ENCODE results near the gene OSGEPL1.
A peak's percentile ranks its signal among the peaks of the same experiment; 100 is the strongest.
"Not testable (repeated sequence)": the region's sequence is repeated elsewhere in the genome, so short reads cannot be mapped to it uniquely, and the experiment has no call there.

OSGEPL1 gene, protein sequence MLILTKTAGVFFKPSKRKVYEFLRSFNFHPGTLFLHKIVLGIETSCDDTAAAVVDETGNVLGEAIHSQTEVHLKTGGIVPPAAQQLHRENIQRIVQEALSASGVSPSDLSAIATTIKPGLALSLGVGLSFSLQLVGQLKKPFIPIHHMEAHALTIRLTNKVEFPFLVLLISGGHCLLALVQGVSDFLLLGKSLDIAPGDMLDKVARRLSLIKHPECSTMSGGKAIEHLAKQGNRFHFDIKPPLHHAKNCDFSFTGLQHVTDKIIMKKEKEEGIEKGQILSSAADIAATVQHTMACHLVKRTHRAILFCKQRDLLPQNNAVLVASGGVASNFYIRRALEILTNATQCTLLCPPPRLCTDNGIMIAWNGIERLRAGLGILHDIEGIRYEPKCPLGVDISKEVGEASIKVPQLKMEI

DNA sequence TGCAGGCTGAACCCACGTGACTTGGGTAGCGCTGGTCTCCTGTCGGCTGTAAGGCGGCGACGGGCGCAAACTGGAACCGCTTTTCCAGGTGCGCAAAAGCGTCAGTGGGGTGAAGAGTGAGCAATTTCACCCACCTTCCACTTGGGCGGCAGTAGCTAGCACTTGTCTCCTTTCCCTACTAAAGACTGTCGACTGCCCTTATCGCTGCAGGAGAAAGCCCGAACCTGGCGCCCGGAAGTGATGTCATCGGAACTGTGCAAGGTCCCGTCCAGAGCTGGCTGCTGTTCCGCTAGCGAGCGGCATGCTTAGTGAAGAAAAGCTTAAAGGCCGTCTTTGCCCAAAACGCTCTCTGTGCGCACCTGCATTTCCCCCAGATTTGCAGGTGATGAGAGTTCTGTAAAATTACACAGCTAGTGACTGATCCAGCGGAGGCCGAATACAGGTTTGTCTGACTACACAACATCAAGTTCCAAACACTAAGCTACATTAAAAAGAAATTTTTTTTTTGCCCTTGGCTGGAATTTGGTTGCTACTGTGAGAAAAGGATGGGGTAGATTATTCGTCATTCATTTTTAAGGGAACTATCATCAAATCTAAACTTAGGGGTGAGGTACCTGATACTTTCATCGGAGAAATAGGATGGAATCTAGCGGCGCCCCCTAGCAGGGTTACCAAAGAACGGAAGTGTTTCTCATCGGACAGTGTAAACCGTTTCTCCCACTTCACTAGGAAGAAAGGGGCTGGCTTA lies at the start of gene OSGEPL1:
Gene OSGEPL1, minus strand, starts transcription at position 242 of the 748 bp plus-strand sequence. CDS start 1,152 bp downstream, outside the sequence.
- peak; percentile 67 to 82 for DNase-seq

DNA sequence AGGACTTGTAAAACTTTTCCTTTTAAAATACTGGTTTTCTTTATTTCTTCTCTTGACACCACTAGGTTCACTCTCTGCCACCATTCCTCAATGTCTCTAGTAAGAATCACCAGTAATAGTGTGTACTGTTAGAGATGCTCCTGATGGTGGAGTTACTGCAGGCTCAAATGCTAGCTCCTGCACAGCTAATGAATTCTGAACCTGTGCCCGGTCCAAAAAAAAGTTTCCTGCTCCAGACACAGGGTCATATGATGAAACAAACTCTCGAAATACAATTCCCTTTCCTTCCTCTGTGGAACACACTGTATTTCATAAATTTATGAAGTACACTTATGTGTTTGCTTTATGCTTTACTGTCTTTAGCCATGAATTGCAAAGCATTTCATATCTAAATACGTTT lies 40.8 kb upstream of the OSGEPL1 start:
- DNase-seq = no peak

DNA sequence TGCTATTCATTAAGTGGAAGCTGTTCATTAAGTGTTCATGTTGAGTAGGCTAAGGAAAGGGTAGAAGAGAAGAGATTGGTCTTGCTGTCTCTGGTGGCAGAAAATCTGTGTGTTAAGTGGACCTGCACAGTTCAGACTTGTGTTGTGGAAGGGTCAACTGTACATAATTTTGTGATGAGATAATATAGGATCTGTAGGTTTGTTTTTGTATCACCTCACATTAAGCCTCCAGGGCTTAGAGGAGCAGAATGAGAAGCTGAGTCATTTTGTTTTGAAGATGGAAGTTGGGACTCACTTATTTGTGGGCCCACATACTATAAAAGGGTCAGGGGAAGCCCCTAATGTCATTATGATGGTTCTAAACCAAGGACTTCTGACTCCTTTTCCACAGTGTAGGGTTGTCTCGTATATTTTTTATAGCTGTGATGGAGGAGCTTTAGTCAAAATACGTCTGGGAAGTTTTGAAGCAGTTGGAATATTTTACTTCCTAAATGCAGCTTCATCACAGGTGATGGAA lies 39.9 kb upstream of the OSGEPL1 start:
- no peak for DNase-seq

DNA sequence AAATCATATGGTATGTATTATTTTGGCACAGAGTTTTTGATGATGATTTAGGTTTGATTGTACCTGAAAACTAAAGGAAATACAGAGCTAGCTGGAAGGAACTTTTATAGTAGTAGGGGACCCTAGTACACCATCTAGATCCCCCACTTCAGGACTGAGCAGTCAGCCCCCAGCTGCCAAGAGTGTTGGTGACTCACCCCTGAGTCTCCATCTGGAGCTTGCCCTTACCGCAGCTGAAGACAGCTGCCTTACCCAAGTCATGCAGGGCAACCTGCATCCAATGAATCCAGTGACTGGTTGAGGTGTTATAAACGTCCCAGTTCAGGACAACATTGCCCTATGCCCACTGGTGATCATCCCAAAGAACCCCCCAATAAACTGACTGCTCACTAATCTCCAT lies 36.9 kb upstream of the OSGEPL1 start:
- DNase-seq = no peak

DNA sequence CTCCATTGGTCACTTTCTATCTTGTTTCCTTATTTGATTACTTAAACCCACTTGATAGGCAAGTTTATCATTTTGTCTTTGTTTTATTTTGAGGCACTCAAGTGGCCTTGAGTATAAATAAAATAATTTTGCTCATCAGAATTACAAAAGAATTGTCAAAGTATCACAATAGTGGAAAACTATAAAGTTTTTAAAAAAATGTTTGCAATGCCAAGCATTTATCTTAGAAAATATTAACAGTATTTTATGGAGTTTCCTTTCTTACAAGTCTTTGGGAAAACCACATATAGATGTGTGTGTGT lies 36.4 kb upstream of the OSGEPL1 start:
- no peak for DNase-seq

DNA sequence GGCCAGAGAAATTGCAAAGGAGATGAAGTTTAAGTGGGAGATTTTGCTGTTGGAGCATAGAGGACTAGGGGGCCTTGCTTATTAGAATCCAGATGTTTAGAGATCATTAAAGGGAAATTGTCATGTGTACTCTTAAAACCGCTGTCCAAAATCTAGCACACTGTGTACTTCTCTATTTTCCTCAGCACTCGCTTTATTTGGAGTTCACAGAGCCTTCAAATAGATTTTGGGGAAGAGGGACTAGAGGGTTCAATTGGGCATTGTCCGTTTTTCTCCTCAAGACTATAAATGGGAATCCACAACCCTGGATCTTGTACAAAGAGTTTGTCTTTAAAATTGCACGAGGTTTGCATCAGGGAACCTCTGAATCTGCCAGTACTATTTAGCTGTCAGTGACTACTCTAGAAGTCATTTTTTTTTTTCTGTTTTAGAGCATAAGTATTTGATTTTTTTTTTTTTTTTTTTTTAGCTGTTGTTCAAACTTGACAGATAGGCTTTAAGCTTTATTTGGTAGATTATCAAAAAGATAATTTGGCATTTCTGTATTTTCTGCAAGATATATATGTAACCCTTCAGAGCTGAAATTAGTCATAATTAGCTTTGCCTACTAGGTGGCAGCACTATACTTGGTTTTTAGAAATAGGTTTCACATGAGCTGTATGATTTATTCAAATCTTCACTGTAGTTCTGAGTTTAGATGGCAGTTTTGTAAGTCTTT lies 35.9 kb upstream of the OSGEPL1 start:
- no peak for DNase-seq

DNA sequence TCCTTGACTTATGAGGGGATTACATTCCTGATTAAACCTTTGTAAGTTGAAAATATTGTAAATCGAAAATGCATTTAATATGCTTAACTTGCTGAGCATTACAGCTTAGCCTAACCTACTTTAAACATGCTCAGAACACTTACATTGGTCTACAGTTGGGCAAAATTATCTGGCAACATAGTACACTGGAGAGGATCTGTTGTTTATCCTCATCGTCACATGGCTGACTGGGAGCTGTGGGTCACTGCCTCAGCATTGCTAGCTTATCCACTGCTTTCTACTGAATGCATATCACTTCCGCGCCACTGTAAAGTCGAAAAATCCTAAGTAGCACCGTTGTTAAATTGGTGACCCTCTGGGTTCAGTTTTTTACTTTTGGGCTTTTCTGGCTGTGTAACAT lies 35.3 kb upstream of the OSGEPL1 start:
- DNase-seq = no peak

DNA sequence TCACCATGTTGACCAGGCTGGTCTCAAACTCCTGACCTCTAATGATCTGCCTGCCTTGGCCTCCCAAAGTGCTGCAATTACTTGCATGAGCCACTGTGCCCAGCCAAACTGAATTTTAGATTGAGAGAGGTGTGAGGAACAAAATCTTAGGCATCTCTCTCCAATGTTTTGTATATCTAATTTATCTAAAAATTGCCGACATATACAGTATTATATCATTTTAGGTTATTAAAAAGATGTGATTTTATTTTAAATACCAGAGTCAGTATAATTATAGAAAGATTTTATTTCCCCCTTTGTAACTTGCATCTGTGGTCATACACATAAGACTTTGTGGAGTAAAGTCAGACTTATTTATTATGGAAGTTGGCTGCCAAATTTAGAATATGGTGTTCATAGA lies 31.7 kb upstream of the OSGEPL1 start:
- no peak for DNase-seq

DNA sequence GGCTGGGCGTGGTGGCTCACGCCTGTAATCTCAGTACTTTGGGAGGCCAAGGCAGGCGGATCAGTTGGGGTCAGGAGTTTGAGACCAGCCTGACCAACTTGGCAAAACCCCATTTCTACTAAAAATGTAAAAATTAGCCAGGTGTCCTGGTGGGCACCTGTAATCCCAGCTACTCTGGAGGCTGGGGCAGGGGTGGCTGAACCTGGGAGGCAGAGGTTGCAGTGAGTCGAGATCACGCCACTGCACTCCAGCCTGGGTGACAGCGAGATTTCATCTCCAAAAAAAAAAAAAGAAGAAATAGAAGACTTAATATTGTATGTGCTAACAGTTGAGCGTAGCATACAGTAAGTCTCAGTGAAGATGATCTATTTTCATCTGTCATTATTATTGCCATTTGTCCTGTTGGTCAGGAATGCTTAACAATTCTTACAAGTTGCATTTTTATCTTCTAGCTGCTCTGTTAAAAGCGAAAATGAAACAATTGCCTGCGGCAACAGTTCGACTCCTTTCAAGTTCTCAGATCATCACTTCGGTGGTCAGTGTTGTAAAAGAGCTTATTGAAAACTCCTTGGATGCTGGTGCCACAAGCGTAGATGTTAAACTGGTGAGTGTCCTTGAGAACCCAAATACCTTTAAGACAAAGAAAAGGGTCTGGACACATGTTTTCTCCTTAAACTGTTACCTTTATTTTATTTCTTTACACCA lies 28.9 kb upstream of the OSGEPL1 start:
- DNase-seq = no peak

DNA sequence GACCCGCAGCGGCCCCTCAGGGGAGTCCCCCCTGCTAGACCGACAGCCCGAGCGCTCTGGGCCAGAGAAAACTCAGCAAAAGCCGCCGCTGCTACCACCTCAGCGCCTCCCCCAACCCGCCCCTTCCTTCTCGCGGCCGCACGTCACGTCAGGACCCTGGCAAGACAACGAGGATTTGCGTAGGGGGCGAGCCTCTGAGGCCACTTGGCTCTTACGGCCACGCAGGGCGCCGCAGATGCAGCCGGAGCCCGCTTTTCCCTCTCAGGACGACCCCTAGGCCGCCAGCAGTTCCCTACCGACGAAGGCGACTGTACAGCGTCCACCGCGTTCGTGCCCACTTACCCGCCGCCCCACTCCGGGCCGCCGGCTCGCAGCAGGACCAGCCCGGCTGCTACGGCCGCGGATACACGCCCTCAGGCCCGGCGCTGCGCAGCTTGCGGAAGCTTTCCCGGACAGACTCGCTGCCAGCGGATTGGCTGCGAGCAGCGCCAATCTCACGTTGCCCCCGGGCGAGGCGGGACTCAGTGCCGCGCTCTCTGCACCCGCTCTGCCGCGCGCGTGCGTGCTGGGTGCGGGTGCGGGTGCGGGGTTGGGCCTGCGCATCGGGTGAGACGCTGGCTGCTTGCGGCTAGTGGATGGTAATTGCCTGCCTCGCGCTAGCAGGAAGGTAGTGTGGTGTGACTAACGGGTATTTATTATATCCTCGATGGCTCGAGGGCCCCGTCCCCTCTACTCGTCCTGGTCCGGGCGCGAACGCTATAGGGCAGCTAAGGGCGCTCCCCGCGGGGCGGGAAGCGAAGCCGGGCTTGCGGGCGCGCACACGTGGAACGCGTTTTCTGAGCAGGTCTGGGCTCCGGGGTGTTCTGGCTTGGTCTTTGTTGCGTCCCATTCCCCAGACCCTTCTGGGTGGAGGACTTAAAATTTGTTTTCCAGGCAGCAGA lies 21.6 kb upstream of the OSGEPL1 start, which contains the start of the genes ORMDL1 and PMS1:
Gene ORMDL1, minus strand, starts transcription at position 413 of the 941 bp plus-strand sequence. CDS start 1,744 bp downstream, outside the sequence.
Gene PMS1, plus strand, starts transcription at position 524 of the 941 bp plus-strand sequence. CDS start 7,360 bp downstream, outside the sequence.
- DNase-seq = peak; percentile 78 to 87

DNA sequence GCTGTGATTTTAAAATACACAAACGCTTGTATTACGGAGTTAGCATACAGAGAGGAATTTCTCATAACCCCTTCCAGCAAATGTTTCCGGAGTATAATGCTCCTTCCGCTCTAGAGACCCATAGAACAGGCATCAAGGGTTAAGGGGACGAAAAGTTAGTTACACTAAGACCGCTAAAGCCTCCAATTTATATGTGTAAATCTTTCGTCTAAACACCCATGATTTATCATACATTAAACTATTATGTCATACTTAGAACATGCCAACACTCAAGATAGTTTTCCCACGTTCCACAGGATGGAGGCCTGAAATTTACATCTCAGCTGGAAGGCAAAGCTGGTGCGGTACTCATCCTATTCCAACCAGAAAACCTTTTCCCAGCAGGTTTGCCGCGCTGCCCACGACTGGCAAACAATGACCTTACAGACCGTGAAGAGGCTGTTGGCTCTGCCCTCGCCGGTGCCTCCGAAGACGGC lies 20.9 kb upstream of the OSGEPL1 start:
- no peak for DNase-seq

DNA sequence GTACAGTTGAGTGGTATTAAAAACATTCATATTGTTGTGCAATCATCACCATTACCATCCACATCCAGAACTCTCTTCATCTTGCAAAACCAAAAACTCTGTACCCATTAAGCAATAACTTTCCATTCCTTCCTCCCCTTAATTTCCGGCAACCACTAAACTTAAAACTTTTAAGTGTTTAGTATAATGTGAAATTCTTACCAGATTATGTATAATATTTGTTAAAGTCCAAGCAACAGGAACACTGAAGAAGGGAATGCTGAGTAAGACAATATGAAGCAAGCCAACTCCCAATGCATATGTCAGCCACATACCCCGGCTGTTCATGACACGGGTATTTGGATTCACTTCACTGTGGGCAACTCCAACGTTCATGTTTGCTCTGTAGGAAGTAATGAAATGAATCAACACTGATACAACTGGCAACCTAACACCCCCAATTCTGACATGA lies 19.7 kb upstream of the OSGEPL1 start:
- no peak for DNase-seq

DNA sequence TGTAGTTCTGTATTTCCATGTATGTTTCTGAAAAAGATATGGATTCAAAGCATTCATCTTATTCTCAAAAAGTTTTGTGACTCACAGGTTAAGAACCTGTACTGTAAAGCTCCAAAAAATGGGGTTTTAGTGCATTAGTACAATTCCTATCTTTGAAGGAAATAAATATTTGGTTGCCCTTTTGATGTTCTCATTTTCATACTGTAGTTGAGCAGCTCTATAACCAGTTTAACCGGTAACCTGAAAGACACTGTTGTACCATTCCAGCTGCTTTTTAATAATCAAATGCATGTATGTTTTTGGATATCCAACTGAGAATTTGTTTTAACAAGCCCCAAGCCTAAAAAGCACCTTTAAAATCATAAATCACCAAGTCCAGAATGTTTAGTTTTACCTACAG lies 9.6 kb upstream of the OSGEPL1 start:
- no peak for DNase-seq

DNA sequence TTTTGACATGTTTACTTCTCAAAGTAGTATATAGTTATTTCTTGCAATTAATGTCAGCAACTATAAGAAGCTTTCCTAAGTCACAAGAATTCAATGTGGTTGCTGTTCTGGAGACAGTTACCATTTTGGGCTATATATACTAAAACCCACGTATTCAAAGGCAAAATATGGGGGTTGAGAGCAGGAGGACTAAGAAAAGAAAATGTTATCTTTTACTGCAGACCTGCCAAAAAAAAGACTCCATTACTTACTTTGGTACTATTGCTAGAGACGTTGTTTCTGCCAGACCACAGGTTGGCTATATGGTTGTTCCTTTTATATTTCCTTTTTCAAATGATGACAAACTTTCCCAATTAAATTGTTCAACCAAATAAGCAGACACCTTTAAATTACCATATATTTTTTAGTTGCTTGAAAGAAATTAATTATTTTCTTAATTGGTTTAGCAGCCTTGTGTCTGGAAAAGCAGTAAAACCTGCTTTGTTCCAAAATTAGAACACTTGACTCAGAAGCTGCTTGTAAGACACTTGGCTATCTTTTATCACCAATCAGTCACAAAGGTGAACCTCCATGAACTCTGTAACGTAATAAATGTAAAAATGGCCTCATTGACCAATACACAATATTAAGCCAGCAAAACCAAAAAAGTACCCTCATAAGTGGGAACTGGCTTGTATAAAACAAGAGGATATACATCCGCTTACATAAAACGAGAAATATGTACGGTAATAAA lies 8.2 kb upstream of the OSGEPL1 start:
- no peak for DNase-seq

DNA sequence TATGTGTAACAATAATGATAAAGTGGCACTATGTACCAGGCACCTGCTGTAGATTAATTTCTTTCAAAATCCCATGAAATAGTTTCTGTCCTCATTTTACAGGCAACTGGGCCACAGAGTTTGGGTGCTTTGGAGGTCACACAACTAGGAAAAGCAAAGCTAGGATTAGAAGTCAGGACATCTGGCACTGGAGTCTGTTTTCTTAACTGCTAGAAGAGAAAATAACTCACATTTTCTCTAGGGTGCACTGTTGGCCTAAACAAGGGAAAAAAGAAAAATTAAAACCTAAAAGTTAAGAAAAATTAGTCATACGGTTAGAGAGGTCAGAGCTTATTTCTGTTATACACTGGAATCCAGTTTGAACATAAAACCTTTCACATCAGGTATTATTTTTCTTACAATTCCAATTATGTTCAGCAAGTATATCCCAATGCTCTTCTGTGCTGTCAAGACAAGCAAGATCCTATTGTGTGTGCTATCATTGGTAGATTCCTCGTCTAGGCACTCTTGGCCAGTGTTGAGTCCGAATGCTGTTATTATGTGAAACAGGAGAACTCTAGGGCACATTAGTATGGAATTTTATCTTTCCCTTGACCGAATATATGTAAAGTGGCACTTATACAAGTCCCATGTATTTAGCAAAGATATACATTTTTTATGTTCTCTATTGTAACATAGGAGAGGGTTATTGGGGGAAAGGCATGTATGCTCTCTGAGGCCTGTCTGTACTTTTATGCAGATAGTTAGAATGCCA lies 1.5 kb upstream of the OSGEPL1 start:
- no peak for DNase-seq

DNA sequence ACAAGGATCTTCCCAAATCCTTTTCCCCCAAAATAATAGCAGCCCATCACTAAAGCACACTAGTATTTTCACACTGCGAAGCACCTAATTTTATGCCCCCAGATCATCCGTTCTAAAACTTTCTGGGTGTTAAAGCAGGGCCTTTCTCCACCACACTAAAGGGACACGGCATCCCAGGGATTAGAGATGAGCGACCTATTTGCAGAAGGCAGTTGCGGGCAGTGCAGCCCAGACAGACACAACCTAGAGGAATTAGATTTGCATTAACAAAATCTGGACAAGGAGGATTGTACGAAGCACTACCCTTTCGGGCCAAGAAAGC lies 402 bp downstream of the OSGEPL1 start:
- no peak for DNase-seq

DNA sequence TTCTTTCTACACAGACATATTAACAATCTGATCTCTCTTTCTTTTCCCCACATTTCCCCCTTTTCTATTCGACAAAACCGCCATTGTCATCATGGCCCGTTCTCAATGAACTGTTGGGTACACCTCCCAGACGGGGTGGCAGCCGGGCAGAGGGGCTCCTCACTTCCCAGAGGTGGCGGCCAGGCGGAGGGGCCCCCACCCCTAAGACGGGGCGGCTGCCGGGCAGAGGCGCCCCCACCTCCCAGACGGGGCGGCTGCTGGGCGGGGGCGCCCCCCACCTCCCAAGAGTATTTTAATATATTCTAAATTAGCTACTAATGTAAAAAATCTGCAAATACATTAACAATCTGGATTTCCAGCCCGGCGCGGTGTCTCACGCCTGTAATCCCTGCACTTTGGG lies 2.4 kb downstream of the OSGEPL1 start:
- not testable (repeated sequence) for DNase-seq

DNA sequence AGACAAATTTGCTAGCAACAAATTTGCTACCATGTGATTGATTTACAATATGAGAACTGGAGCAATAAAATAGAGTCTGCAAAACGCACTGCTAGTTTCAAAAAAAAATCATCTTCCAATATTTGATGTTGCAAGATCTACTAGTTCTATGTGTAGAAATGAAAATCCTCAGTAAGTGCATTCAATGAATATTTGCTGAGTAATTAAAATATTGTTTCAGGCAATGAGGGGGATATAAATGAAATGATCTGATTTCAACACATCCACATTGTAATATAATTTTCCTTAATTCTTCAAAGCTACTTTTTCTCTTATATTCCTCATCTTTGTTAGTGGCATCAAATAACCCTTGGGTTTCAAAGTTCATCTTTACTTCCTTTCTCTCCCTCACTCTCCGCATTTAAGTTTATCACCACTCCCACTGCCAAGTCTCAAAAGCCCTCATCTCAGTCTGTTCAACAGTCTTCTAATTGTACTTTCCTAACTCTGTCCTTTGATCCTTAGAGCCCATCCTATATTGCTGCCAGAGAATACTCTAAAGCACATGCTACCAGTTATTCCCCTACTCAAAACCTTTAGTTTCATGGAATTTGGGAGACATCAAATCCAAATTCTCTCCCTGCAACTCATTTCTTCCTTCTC lies 6.2 kb downstream of the OSGEPL1 start:
- no peak for DNase-seq

DNA sequence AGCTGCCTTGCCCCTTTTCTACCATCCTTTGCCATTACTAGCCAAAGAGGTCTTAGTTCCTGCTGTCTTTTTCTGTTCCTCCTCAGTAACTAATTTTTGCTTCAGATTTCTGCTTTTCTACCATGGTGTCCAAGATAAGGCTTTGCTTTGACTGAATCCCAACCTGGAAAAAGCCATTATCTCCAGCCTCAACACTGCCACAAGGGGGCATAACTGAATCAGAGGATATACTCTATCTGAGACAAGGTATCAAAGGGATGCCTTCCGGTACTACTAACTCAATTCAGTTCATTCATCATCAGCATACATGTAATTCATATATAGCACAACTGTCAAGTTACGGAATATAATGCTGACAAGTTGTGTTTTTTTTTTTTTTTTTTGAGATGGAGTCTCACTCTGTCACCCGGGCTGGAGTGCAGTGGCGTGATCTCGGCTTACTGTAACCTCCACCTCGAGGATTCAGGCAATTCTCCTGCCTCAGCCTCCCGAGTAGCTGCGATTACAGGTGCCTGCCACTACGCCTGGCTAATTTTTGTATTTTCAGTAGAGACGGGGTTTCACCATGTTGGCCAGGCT lies 11.4 kb downstream of the OSGEPL1 start:
- DNase-seq = peak in 1 of 2 experiments; percentile 4

Measured in NCI-H187 (cell line).